ENCODE data around the gene LCE1E. TPM values are rescaled to one million over a fixed set of nuclear protein-coding genes. Genes with fewer than 3 reads are reported as not detected.

The LCE1E gene
- total RNA-seq, 2 experiments from 2014 or later = not detected

DNA sequence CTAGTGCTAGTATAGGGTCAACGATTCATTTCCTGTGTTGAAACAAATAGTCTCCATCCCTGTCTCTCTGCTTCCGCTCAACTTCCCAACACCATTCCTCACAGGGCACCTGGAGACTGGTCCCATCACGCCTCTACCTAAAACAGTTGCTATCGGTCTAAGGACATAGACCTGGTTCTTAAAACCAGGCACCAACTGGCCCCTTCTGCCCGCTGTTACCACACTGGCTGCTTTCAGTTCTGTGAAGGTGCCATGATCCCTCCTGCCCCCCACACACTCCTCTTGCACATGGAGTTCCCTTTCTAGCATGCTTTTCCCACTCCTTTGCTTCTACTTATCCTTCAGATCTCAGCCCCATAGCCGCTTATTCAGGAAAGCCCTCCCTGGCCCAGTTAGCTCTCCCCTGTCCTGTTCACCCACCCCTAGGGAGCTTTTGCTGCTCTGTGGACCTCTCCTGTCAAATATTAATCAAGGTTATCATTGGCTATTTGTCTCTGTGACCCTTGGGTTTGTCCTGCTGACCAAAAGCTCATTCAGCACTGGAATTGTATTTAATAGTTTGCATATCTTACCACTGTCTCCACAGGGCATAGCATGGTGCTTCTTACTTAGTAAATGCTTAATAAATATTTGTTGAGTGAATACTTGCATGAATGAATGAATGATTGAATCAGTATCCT, 40.2 kb upstream of the LCE1E start:
- CTCF ChIA-PET (ENCODE audit: unreplicated experiment) = no interaction called here
- H2AFZ ChIP-seq (ENCODE audit: low read length) = no peak overlapping the region
- no TSS peak for BruUV-seq (replicated peaks)

DNA sequence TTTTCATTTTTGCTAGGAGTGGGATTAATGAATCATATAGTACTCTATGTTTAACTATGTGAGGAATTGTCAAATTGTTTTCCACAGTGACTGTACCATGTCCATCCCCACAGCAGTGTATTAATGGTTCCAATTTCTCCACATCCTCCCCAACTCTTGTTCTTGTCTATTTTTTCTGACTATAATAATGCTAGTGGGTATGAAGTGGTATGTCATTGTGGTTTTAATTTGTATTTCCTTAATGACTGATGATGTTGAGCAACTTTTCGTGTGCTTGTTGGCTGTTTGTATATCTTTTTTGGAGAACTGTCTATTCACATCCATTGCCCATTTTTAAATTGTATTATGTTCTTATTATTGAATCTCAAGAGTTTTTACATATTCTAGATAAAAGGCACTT, 38.2 kb upstream of the LCE1E start:
- Histone ChIP-seq H3K79me2 (ENCODE audit: insufficient read depth, low read depth, low read length) (no peaks in the 10 kb centered on the region), H2AFZ (ENCODE audit: low read length) (no peak overlapping the region), H3K36me3 (ENCODE audit: insufficient read depth, low read length) (no peaks in the 10 kb centered on the region), H4K20me1 (ENCODE audit: insufficient read depth, low read length) (no peaks in the 10 kb centered on the region), H3K4me1 (ENCODE audit: insufficient read depth, low read length, poor library complexity, severe bottlenecking) (no peaks in the 10 kb centered on the region), H3K9me3 (ENCODE audit: low read length) (no peaks in the 10 kb centered on the region), H3K9me2 (ENCODE audit: insufficient read depth, low read length) (no peaks in the 10 kb centered on the region), H3K27ac (ENCODE audit: low read depth, low read length, poor library complexity, severe bottlenecking) (no peak overlapping the region), H3K4me2 (ENCODE audit: low read length) (no peak overlapping the region), H3K4me3 (ENCODE audit: low read depth, low read length, poor library complexity, severe bottlenecking) (no peak overlapping the region)
- ChIA-PET POLR2A (no interaction called here), CTCF (ENCODE audit: unreplicated experiment) (no interaction called here)
- DNase-seq (ENCODE audit: low spot score) = no peak
- TF ChIP-seq, protein P1, sequence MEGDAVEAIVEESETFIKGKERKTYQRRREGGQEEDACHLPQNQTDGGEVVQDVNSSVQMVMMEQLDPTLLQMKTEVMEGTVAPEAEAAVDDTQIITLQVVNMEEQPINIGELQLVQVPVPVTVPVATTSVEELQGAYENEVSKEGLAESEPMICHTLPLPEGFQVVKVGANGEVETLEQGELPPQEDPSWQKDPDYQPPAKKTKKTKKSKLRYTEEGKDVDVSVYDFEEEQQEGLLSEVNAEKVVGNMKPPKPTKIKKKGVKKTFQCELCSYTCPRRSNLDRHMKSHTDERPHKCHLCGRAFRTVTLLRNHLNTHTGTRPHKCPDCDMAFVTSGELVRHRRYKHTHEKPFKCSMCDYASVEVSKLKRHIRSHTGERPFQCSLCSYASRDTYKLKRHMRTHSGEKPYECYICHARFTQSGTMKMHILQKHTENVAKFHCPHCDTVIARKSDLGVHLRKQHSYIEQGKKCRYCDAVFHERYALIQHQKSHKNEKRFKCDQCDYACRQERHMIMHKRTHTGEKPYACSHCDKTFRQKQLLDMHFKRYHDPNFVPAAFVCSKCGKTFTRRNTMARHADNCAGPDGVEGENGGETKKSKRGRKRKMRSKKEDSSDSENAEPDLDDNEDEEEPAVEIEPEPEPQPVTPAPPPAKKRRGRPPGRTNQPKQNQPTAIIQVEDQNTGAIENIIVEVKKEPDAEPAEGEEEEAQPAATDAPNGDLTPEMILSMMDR (conservative IDR thresholded peaks at IDR 0.05; ENCODE audit: low read length) = no peak
- TF ChIP-seq EZH2phosphoT487 (IDR thresholded peaks at IDR 0.05; ENCODE audit: borderline replicate concordance, low read depth, low read length) = no peak
- BruUV-seq (replicated peaks) = no TSS peak
- intact Hi-C loops (cut with micrococcal nuclease; ENCODE audit: unreplicated experiment) = no loop called here

More for the DNA sequence above, 40.2 kb upstream of the LCE1E start:
- no peak overlapping the region for H3K4me2 ChIP-seq (ENCODE audit: low read length)
- no peak overlapping the region for H3K4me3 ChIP-seq (ENCODE audit: low read depth, low read length, poor library complexity, severe bottlenecking)
- H4K20me1 ChIP-seq (ENCODE audit: insufficient read depth, low read length) = no peaks in the 10 kb centered on the region
- H3K79me2 ChIP-seq (ENCODE audit: insufficient read depth, low read depth, low read length) = no peaks in the 10 kb centered on the region
- intact Hi-C loops (cut with micrococcal nuclease; ENCODE audit: unreplicated experiment) = no loop called here
- POLR2A ChIA-PET = no interaction called here
- TF ChIP-seq, protein P1 (conservative IDR thresholded peaks at IDR 0.05; ENCODE audit: low read length) = no peak
- TF ChIP-seq EZH2phosphoT487 (IDR thresholded peaks at IDR 0.05; ENCODE audit: borderline replicate concordance, low read depth, low read length) = no peak
- H3K36me3 ChIP-seq (ENCODE audit: insufficient read depth, low read length) = no peaks in the 10 kb centered on the region
- H3K4me1 ChIP-seq (ENCODE audit: insufficient read depth, low read length, poor library complexity, severe bottlenecking) = no peaks in the 10 kb centered on the region
- DNase-seq (ENCODE audit: low spot score) = no peak
- no peaks in the 10 kb centered on the region for H3K9me2 ChIP-seq (ENCODE audit: insufficient read depth, low read length)
- H3K27ac ChIP-seq (ENCODE audit: low read depth, low read length, poor library complexity, severe bottlenecking) = no peak overlapping the region
- no peaks in the 10 kb centered on the region for H3K9me3 ChIP-seq (ENCODE audit: low read length)

DNA sequence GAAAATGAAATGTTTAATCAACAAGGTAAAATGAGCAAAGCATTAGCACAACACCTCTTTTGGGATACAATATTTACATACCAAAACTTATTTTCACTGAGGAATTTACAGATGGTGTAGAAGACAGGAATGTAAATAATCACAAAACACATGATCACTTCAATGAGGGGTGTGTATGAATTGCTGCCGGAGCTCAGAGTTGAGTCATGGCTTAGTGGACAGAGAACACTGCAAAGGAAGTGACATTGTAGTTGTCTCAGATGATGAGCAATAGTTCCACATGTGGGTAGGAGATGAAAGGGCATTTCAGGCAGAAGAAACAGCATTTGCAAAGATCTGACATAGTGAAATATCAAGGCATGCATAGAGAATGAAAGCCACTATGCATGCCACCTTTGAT, 33.8 kb upstream of the LCE1E start:
- no peaks in the 10 kb centered on the region for H3K79me2 ChIP-seq (ENCODE audit: insufficient read depth, low read depth, low read length)
- no peaks in the 10 kb centered on the region for H3K9me2 ChIP-seq (ENCODE audit: insufficient read depth, low read length)
- no peak for TF ChIP-seq EZH2phosphoT487 (IDR thresholded peaks at IDR 0.05; ENCODE audit: borderline replicate concordance, low read depth, low read length)
- TF ChIP-seq, protein P1 (conservative IDR thresholded peaks at IDR 0.05; ENCODE audit: low read length) = no peak
- ChIA-PET POLR2A (no interaction called here), CTCF (ENCODE audit: unreplicated experiment) (no interaction called here)
- BruUV-seq (replicated peaks) = no TSS peak
- H3K36me3 ChIP-seq (ENCODE audit: insufficient read depth, low read length) = no peaks in the 10 kb centered on the region
- H4K20me1 ChIP-seq (ENCODE audit: insufficient read depth, low read length) = no peaks in the 10 kb centered on the region
- H3K9me3 ChIP-seq (ENCODE audit: low read length) = no peaks in the 10 kb centered on the region
- no peaks in the 10 kb centered on the region for H3K4me1 ChIP-seq (ENCODE audit: insufficient read depth, low read length, poor library complexity, severe bottlenecking)
- no peak for DNase-seq (ENCODE audit: low spot score)
- intact Hi-C loops (cut with micrococcal nuclease; ENCODE audit: unreplicated experiment) = no loop called here
- no peak overlapping the region for H3K4me2 ChIP-seq (ENCODE audit: low read length)
- H2AFZ ChIP-seq (ENCODE audit: low read length) = no peak overlapping the region
- H3K27ac ChIP-seq (ENCODE audit: low read depth, low read length, poor library complexity, severe bottlenecking) = no peak overlapping the region
- H3K4me3 ChIP-seq (ENCODE audit: low read depth, low read length, poor library complexity, severe bottlenecking) = no peak overlapping the region
